ENCODE data around the gene SP3. TPM values are rescaled to one million over a fixed set of nuclear protein-coding genes. Genes with fewer than 3 reads are reported as not detected.
A peak's percentile ranks its signal among the peaks of the same experiment; 100 is the strongest.

The SP3 gene
- polyA plus RNA-seq, 2 of the 4 experiments (the other 2 are of a cell fraction), result 40.1 to 83.1 TPM

DNA sequence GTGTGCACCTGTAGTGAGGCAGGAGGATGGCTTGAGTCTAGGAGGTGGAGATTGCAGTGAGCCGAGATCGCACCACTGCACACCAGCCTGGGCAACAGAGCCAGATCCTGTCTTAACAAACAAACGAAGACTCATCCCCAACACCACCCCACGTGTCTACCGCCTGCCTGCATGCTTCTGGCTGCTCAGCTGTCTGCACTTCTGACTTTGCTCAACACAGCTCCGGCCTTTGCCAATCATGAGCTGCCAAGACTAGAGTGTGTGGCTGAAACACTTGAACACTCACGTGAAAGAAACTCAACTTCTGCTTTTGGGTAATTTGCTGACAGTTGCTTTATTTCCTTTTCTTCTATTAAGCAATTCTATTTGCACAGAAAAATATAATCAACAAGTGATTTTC lies 32.1 kb upstream of the SP3 start:
- POLR2A ChIA-PET, result no interaction called here
- H3K9me3 ChIP-seq, result no peaks in the 10 kb centered on the region
- no peak overlapping the region for H3K27ac ChIP-seq
- WGBS (ENCODE audit: missing lambda C conversion rate), result 85% methylated on average over 7 of the region's 7 CpGs
- DNase-seq (ENCODE audit: low read depth in 1 of 2, low spot score in 1 of 2), result no peak
- ATAC-seq, result no peak
- H3K4me1 ChIP-seq, result no peaks in the 10 kb centered on the region
- TF ChIP-seq MAFK (IDR thresholded peaks at IDR 0.05; ENCODE audit: partially characterized antibody), result peak; percentile 82
- TF ChIP-seq SMC3 (IDR thresholded peaks at IDR 0.05), result no peak
- CTCF ChIA-PET, result interaction anchor here (0.9 to 1.5 kb wide), 2 partner anchors 10 to 25 kb away, joined by 3 to 5 read pairs; no protein-coding TSS in a partner anchor
- H3K4me3 ChIP-seq, result no peak overlapping the region
- H3K4me2 ChIP-seq, result no peak overlapping the region
- no peak for FAIRE-seq

DNA sequence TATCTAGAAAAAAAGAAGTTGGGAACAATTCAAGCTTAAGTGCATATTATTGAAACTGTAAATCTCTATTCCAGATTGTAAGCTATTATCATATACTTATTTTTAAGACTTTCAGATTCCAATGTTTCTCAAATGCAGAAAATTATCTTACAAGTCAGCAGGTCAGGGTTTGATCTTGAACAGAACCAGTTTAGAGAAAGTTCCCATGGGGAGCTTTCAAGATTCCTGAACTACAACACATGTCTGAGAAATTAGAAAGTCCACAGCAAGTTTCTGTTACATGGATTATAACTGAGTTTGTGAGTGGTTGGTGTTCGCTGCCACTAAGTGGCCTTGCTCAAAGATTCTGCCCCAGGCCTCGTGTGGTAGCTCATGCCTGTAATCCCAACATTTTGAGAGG lies 31.6 kb upstream of the SP3 start:
- TF ChIP-seq POLR2AphosphoS2 (conservative IDR thresholded peaks at IDR 0.05; ENCODE audit: low read length) (no peak), HOXA7 (CRISPR knock-in tag; IDR thresholded peaks at IDR 0.05) (no peak), RAD21 (conservative IDR thresholded peaks at IDR 0.05 in 1 of 2, IDR thresholded peaks at IDR 0.05 in 1 of 2) (no peak), TFCP2L1 (CRISPR knock-in tag; IDR thresholded peaks at IDR 0.05) (no peak), HOXB5 (CRISPR knock-in tag; IDR thresholded peaks at IDR 0.05) (no peak), FOSL2 (IDR thresholded peaks at IDR 0.05) (no peak), FOSL2 (CRISPR knock-in tag; IDR thresholded peaks at IDR 0.05) (no peak), ESRRA (IDR thresholded peaks at IDR 0.05; ENCODE audit: borderline replicate concordance, low read length) (no peak), ZSCAN20 (CRISPR knock-in tag; IDR thresholded peaks at IDR 0.05) (no peak), SREBF2 (IDR thresholded peaks at IDR 0.05) (no peak), RFX5 (IDR thresholded peaks at IDR 0.05) (no peak), MYC (IDR thresholded peaks at IDR 0.05; ENCODE audit: borderline replicate concordance, low read length) (no peak), ELK1 (IDR thresholded peaks at IDR 0.05; ENCODE audit: low read depth, low read length) (no peak), RARB (CRISPR knock-in tag; IDR thresholded peaks at IDR 0.05) (no peak), CHD4 (IDR thresholded peaks at IDR 0.05; ENCODE audit: borderline replicate concordance) (no peak), RCOR1 (IDR thresholded peaks at IDR 0.05; ENCODE audit: low read depth, low read length) (no peak), ZFP36 (IDR thresholded peaks at IDR 0.05; ENCODE audit: borderline replicate concordance, partially characterized antibody) (no peak), JUNB (IDR thresholded peaks at IDR 0.05) (no peak)
- TF ChIP-seq, protein P1, sequence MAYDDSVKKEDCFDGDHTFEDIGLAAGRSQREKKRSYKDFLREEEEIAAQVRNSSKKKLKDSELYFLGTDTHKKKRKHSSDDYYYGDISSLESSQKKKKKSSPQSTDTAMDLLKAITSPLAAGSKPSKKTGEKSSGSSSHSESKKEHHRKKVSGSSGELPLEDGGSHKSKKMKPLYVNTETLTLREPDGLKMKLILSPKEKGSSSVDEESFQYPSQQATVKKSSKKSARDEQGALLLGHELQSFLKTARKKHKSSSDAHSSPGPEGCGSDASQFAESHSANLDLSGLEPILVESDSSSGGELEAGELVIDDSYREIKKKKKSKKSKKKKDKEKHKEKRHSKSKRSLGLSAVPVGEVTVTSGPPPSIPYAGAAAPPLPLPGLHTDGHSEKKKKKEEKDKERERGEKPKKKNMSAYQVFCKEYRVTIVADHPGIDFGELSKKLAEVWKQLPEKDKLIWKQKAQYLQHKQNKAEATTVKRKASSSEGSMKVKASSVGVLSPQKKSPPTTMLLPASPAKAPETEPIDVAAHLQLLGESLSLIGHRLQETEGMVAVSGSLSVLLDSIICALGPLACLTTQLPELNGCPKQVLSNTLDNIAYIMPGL (CRISPR knock-in tag; IDR thresholded peaks at IDR 0.05; ENCODE audit: borderline replicate concordance), result no peak
- CTCF ChIA-PET, result interaction anchor here (0.9 to 1.5 kb wide), 2 partner anchors 9 to 25 kb away, joined by 3 to 5 read pairs; no protein-coding TSS in a partner anchor
- DNase-seq (ENCODE audit: low read depth in 1 of 2, low spot score in 1 of 2) (no peak), FAIRE-seq (no peak), ATAC-seq (no peak)
- no peaks in the 10 kb centered on the region for H3K9me3 ChIP-seq
- POLR2A ChIA-PET, result no interaction called here
- no peak overlapping the region for H3K4me2 ChIP-seq
- H3K27ac ChIP-seq, result no peak overlapping the region
- no peaks in the 10 kb centered on the region for H3K4me1 ChIP-seq
- H3K4me3 ChIP-seq, result no peak overlapping the region
- WGBS (ENCODE audit: missing lambda C conversion rate), result 56% methylated on average over 2 of the region's 2 CpGs

DNA sequence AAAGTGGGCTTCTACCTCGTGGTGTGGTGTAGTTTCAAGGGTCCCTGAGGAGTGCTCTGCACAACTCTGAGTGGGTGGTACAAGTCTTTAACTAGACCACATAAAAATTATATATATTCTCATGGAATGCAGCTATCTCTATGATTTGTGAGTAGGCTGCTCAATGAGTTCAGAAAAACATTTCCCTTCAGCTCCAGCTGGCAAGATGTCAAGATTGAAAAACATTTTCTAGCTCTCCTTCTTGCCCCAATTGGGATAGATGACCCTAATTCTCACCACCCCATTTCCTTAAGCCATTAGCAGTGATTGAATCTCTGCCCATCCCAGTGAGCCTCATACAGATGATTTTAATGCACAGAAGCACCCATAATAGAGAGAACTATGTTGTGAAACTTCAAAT lies 28.3 kb upstream of the SP3 start:
- POLR2A ChIA-PET, result no interaction called here
- TF ChIP-seq HES2 (IDR thresholded peaks at IDR 0.05), result no peak
- no peak for TF ChIP-seq FOSL2 (IDR thresholded peaks at IDR 0.05)
- TF ChIP-seq FOSL2 (CRISPR knock-in tag; IDR thresholded peaks at IDR 0.05), result no peak
- TF ChIP-seq, protein P2, sequence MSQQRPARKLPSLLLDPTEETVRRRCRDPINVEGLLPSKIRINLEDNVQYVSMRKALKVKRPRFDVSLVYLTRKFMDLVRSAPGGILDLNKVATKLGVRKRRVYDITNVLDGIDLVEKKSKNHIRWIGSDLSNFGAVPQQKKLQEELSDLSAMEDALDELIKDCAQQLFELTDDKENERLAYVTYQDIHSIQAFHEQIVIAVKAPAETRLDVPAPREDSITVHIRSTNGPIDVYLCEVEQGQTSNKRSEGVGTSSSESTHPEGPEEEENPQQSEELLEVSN (IDR thresholded peaks at IDR 0.05; ENCODE audit: borderline replicate concordance, low read depth), result no peak
- TF ChIP-seq ZC3H11A (IDR thresholded peaks at IDR 0.05), result no peak

More for the DNA sequence above, 28.3 kb upstream of the SP3 start:
- H3K4me1 ChIP-seq, result 0 out of 3 replicates have a peak, but pooled peaks cover 2% of the 10 kb centered on the region
- H3K27ac ChIP-seq, result no peak overlapping the region
- 7% methylated on average over 1 of the region's 1 CpG for WGBS (ENCODE audit: missing lambda C conversion rate)
- DNase-seq (ENCODE audit: low read depth in 1 of 2, low spot score in 1 of 2) (no peak), ATAC-seq (no peak), FAIRE-seq (no peak)
- no peak overlapping the region for H3K4me2 ChIP-seq
- H3K9me3 ChIP-seq, result no peaks in the 10 kb centered on the region
- no peak overlapping the region for H3K4me3 ChIP-seq
- CTCF ChIA-PET, result no interaction called here
